GM23338 (cell line): ENCODE data around the gene MESP1. TPM values are rescaled to one million over a fixed set of nuclear protein-coding genes. Genes with fewer than 3 reads are reported as not detected.

ENCODE experiments used
- ATAC-seq: fragments of 200-7000 bp; cut with Tn5 transposase; 3 replicates; pipeline ENCODE4 v1.9.1; 2020
- DNase-seq: peaks from one replicate; pipeline ENCODE4 v3.0.0-alpha.2; 2015; ENCODE audit warnings: low spot score
- H2AFZ ChIP-seq: fragments of 200-600 bp; sonication (generic); 2 replicates; pipeline ENCODE4 v1.8.0; 2016; ENCODE audit warnings: antibody characterized with exemption, mild to moderate bottlenecking, moderate library complexity
- H3F3A ChIP-seq: fragments of 200-600 bp; sonication (generic); replicated peaks from 2 replicates; pipeline ENCODE4 v1.8.0; 2017; ENCODE audit warnings: antibody characterized with exemption, mixed run types, low read depth
- H3K27ac ChIP-seq: fragments of 200-600 bp; sonication (generic); 2 replicates; pipeline ENCODE4 v1.6.1; 2016; ENCODE audit warnings: low read depth
- H3K27me3 ChIP-seq: fragments of 200-600 bp; sonication (generic); 2 replicates; pipeline ENCODE4 v1.8.0; 2016; ENCODE audit warnings: mild to moderate bottlenecking, mixed run types, moderate library complexity; ENCODE audit not compliant: insufficient read depth
- H3K36me3 ChIP-seq: fragments of 200-600 bp; sonication (generic); 2 replicates; pipeline ENCODE4 v1.8.0; 2016; ENCODE audit warnings: mild to moderate bottlenecking; ENCODE audit not compliant: insufficient read depth
- H3K4me1 ChIP-seq: fragments of 200-600 bp; sonication (generic); 2 replicates; pipeline ENCODE4 v1.8.0; 2016; ENCODE audit warnings: mild to moderate bottlenecking, moderate library complexity; ENCODE audit not compliant: insufficient read depth
- H3K4me2 ChIP-seq: fragments of 200-600 bp; sonication (generic); 2 replicates; pipeline ENCODE4 v1.7.1; 2017; ENCODE audit warnings: mixed run types
- H3K4me3 ChIP-seq: fragments of 200-600 bp; sonication (generic); 2 replicates; pipeline ENCODE4 v1.6.1; 2016; ENCODE audit warnings: mixed run types
- H3K79me2 ChIP-seq: fragments of 200-600 bp; sonication (generic); replicated peaks from 2 replicates; pipeline ENCODE4 v1.8.0; 2017; ENCODE audit warnings: mild to moderate bottlenecking; ENCODE audit not compliant: insufficient read depth
- H3K9me2 ChIP-seq: fragments of 200-600 bp; sonication (generic); 2 replicates; pipeline ENCODE4 v1.8.0; 2017; ENCODE audit not compliant: insufficient read depth
- H4K20me1 ChIP-seq: fragments of 200-600 bp; sonication (generic); replicated peaks from 2 replicates; pipeline ENCODE4 v1.8.0; 2017; ENCODE audit warnings: mild to moderate bottlenecking; ENCODE audit not compliant: insufficient read depth
- H3K27ac Mint-ChIP-seq: 2 replicates; pipeline ENCODE4 v1.8.0; 2020; ENCODE audit warnings: inconsistent platforms, mild to moderate bottlenecking, moderate library complexity, mixed read lengths
- H3K27me3 Mint-ChIP-seq: 3 replicates; pipeline ENCODE4 v1.8.0; 2022; ENCODE audit warnings: low read depth, mild to moderate bottlenecking, moderate library complexity, mixed read lengths, inconsistent platforms; ENCODE audit not compliant: insufficient read depth, poor library complexity
- H3K36me3 Mint-ChIP-seq: 3 replicates; pipeline ENCODE4 v1.8.0; 2021; ENCODE audit warnings: low read depth, mild to moderate bottlenecking, inconsistent platforms, moderate library complexity, mixed read lengths
- H3K4me1 Mint-ChIP-seq: 3 replicates; pipeline ENCODE4 v1.8.0; 2020; ENCODE audit warnings: mild to moderate bottlenecking, inconsistent platforms, mixed read lengths
- H3K4me3 Mint-ChIP-seq: 3 replicates; pipeline ENCODE4 v1.8.0; 2021; ENCODE audit warnings: moderate library complexity, mild to moderate bottlenecking, inconsistent platforms, mixed read lengths
- H3K9me3 Mint-ChIP-seq: 3 replicates; pipeline ENCODE4 v1.8.0; 2020; ENCODE audit warnings: moderate library complexity, mild to moderate bottlenecking, inconsistent platforms, mixed read lengths
- CREB1 ChIP-seq: fragments of 250-450 bp; sonication (Bioruptor Pico); IDR thresholded peaks from 2 replicates; pipeline ENCODE4 v1.5.0; 2020; ENCODE audit warnings: low read depth, mild to moderate bottlenecking, moderate library complexity
- EZH2 ChIP-seq: fragments of 200-600 bp; sonication (generic); IDR thresholded peaks from one replicate; pipeline ENCODE4 v1.8.0; 2017; ENCODE audit warnings: antibody characterized with exemption, mild to moderate bottlenecking, low read depth; ENCODE audit not compliant: unreplicated experiment
- EZH2phosphoT487 ChIP-seq: fragments of 200-600 bp; sonication (generic); IDR thresholded peaks from one replicate; pipeline ENCODE4 v1.8.1; 2018; ENCODE audit warnings: antibody characterized with exemption; ENCODE audit not compliant: unreplicated experiment
- JUNB ChIP-seq: IDR thresholded peaks from one replicate; pipeline ENCODE4 v1.6.1; 2016; ENCODE audit warnings: antibody characterized with exemption; ENCODE audit not compliant: unreplicated experiment
- STAT1 ChIP-seq: IDR thresholded peaks from one replicate; pipeline ENCODE4 v1.6.1; 2016; ENCODE audit warnings: antibody characterized with exemption; ENCODE audit not compliant: unreplicated experiment
- ZNF114 ChIP-seq: fragments of 250-450 bp; sonication (Bioruptor Pico); IDR thresholded peaks from 2 replicates; pipeline ENCODE4 v1.5.0; 2020; ENCODE audit warnings: mild to moderate bottlenecking, moderate library complexity
- ZNF331 ChIP-seq: fragments of 250-450 bp; sonication (Bioruptor Pico); IDR thresholded peaks from 2 replicates; pipeline ENCODE4 v1.5.0; 2020; ENCODE audit warnings: low read depth, mild to moderate bottlenecking, moderate library complexity
- polyA plus RNA-seq: library from polyadenylated mRNA; unstranded; fragments of >200 nt; fragmentation: Nextera tagmentation; extraction: Ambion mirVana; gene quantifications from 2 replicates; pipeline ENCODE4 v1.2.1, GENCODE V29; 2016
- total RNA-seq: library from RNA; depleted of rRNA; stranded (reverse); fragments of >200 nt; shearing (Covaris generic); gene quantifications from 2 replicates; pipeline ENCODE4 v1.2.3, GENCODE V29; 2014
- TF ChIP-seq, protein P1 (sequence below), 2 experiments: fragments of 200-600 bp in 1 of 2; sonication (generic) in 1 of 2; conservative IDR thresholded peaks; 2 replicates each; pipeline versions ENCODE4 v1.5.1 to v1.6.1; 2016 to 2017; ENCODE audit warnings: antibody characterized with exemption in 2 of 2, low read depth in 2 of 2, mild to moderate bottlenecking in 2 of 2, moderate library complexity in 1 of 2
- TF ChIP-seq, protein P2 (sequence below): IDR thresholded peaks from one replicate; pipeline ENCODE4 v1.6.1; 2018; ENCODE audit warnings: antibody characterized with exemption; ENCODE audit not compliant: unreplicated experiment
- TF ChIP-seq, protein P3 (sequence below): fragments of 250-450 bp; sonication (Bioruptor Pico); IDR thresholded peaks from 2 replicates; pipeline ENCODE4 v1.5.0; 2020; ENCODE audit warnings: mild to moderate bottlenecking, moderate library complexity
- TF ChIP-seq, protein P4 (sequence below): IDR thresholded peaks from 2 replicates; pipeline ENCODE4 v1.6.1; 2016; ENCODE audit warnings: antibody characterized with exemption

Gene MESP1
- total and polyA plus RNA-seq, 2 experiments from 2014 or later, result 0.21 to 0.91 TPM

DNA sequence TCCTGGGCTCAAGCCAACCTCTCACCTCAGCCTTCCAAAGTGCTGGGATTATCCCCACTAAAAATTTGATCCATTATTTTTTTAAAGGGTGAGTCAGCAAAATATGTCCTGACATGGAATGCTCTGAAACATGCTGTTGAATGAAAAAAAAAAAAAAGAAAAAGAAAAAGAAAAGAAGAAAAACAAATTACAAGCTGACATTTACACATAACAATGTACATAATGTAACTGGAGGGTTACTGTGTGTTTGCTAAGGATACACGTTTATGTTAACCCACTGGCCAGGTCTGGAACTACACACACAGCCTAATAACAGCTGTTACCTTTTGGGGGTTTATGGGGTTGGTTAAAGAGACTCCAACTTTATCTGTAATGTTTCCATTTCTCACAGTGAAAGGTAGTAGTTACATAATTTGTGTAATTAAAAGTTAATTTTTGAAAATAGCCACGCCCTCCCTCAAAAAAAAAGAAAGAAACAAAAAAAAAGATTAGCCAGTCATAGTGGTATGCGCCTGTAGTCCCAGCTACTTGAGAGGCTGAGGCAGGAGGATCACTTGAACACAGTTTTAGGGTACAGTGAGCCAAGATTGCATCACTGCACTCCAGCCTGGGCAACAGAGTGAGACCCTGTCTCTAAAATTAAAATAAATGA, 22.0 kb upstream of the MESP1 start (continued):
- TF ChIP-seq, protein P1, sequence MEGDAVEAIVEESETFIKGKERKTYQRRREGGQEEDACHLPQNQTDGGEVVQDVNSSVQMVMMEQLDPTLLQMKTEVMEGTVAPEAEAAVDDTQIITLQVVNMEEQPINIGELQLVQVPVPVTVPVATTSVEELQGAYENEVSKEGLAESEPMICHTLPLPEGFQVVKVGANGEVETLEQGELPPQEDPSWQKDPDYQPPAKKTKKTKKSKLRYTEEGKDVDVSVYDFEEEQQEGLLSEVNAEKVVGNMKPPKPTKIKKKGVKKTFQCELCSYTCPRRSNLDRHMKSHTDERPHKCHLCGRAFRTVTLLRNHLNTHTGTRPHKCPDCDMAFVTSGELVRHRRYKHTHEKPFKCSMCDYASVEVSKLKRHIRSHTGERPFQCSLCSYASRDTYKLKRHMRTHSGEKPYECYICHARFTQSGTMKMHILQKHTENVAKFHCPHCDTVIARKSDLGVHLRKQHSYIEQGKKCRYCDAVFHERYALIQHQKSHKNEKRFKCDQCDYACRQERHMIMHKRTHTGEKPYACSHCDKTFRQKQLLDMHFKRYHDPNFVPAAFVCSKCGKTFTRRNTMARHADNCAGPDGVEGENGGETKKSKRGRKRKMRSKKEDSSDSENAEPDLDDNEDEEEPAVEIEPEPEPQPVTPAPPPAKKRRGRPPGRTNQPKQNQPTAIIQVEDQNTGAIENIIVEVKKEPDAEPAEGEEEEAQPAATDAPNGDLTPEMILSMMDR (conservative IDR thresholded peaks at IDR 0.05; ENCODE audit: low read depth in 2 of 2), result peak in 1 of 2 experiments; percentile 35; a peak in 1 of 4 replicates
- no peak for TF ChIP-seq EZH2phosphoT487

DNA sequence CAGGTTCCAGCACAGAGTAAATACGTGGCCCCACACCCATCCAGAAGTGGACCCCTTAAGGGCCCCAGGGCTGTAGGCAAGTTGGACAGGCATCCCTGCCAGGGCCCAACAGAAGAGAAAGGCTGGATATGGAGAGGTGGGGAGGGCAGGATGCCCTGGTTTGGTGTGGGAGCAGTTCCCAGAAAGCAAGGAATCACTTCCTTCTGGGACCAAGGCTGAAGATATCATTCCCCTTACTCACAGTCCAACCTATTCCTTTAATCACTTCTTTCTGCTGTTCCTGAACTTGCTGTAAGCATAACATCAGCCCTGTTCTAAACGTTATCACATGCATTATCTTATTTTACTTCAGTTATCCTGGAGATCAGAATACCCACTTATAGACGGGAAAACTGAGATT, 19.0 kb upstream of the MESP1 start:
- H3K4me1 Mint-ChIP-seq, result no peaks in the 10 kb centered on the region; the same call in 2 of the 3 replicates
- H3K79me2 ChIP-seq, result no peaks in the 10 kb centered on the region
- H3K36me3 Mint-ChIP-seq, result no peaks in the 10 kb centered on the region
- no peaks in the 10 kb centered on the region for H4K20me1 ChIP-seq
- H3K27ac Mint-ChIP-seq, result no peak overlapping the region
- DNase-seq, result no peak
- H3K4me2 ChIP-seq, result no peak overlapping the region
- no peaks in the 10 kb centered on the region for H3K9me3 Mint-ChIP-seq
- H3K36me3 ChIP-seq, result no peaks in the 10 kb centered on the region
- H3K27ac ChIP-seq, result no peak overlapping the region
- H3K9me2 ChIP-seq, result no peaks in the 10 kb centered on the region
- H3K27me3 ChIP-seq, result peaks cover 6% of the 10 kb centered on the region; the same call in 1 of the 2 replicates
- no peak overlapping the region for H2AFZ ChIP-seq
- H3K4me1 ChIP-seq, result no peaks in the 10 kb centered on the region
- ATAC-seq, result no peak
- H3F3A ChIP-seq, result no peaks in the 10 kb centered on the region
- no peak overlapping the region for H3K4me3 ChIP-seq
- H3K27me3 Mint-ChIP-seq, result peaks cover 2% of the 10 kb centered on the region
- H3K4me3 Mint-ChIP-seq, result no peak overlapping the region
- TF ChIP-seq EZH2 (no peak), ZNF114 (no peak), EZH2phosphoT487 (no peak), STAT1 (no peak), JUNB (no peak), ZNF331 (CRISPR knock-in tag) (no peak), CREB1 (CRISPR knock-in tag) (no peak)
- TF ChIP-seq, protein P2, sequence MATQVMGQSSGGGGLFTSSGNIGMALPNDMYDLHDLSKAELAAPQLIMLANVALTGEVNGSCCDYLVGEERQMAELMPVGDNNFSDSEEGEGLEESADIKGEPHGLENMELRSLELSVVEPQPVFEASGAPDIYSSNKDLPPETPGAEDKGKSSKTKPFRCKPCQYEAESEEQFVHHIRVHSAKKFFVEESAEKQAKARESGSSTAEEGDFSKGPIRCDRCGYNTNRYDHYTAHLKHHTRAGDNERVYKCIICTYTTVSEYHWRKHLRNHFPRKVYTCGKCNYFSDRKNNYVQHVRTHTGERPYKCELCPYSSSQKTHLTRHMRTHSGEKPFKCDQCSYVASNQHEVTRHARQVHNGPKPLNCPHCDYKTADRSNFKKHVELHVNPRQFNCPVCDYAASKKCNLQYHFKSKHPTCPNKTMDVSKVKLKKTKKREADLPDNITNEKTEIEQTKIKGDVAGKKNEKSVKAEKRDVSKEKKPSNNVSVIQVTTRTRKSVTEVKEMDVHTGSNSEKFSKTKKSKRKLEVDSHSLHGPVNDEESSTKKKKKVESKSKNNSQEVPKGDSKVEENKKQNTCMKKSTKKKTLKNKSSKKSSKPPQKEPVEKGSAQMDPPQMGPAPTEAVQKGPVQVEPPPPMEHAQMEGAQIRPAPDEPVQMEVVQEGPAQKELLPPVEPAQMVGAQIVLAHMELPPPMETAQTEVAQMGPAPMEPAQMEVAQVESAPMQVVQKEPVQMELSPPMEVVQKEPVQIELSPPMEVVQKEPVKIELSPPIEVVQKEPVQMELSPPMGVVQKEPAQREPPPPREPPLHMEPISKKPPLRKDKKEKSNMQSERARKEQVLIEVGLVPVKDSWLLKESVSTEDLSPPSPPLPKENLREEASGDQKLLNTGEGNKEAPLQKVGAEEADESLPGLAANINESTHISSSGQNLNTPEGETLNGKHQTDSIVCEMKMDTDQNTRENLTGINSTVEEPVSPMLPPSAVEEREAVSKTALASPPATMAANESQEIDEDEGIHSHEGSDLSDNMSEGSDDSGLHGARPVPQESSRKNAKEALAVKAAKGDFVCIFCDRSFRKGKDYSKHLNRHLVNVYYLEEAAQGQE, result no peak
- TF ChIP-seq, protein P3, sequence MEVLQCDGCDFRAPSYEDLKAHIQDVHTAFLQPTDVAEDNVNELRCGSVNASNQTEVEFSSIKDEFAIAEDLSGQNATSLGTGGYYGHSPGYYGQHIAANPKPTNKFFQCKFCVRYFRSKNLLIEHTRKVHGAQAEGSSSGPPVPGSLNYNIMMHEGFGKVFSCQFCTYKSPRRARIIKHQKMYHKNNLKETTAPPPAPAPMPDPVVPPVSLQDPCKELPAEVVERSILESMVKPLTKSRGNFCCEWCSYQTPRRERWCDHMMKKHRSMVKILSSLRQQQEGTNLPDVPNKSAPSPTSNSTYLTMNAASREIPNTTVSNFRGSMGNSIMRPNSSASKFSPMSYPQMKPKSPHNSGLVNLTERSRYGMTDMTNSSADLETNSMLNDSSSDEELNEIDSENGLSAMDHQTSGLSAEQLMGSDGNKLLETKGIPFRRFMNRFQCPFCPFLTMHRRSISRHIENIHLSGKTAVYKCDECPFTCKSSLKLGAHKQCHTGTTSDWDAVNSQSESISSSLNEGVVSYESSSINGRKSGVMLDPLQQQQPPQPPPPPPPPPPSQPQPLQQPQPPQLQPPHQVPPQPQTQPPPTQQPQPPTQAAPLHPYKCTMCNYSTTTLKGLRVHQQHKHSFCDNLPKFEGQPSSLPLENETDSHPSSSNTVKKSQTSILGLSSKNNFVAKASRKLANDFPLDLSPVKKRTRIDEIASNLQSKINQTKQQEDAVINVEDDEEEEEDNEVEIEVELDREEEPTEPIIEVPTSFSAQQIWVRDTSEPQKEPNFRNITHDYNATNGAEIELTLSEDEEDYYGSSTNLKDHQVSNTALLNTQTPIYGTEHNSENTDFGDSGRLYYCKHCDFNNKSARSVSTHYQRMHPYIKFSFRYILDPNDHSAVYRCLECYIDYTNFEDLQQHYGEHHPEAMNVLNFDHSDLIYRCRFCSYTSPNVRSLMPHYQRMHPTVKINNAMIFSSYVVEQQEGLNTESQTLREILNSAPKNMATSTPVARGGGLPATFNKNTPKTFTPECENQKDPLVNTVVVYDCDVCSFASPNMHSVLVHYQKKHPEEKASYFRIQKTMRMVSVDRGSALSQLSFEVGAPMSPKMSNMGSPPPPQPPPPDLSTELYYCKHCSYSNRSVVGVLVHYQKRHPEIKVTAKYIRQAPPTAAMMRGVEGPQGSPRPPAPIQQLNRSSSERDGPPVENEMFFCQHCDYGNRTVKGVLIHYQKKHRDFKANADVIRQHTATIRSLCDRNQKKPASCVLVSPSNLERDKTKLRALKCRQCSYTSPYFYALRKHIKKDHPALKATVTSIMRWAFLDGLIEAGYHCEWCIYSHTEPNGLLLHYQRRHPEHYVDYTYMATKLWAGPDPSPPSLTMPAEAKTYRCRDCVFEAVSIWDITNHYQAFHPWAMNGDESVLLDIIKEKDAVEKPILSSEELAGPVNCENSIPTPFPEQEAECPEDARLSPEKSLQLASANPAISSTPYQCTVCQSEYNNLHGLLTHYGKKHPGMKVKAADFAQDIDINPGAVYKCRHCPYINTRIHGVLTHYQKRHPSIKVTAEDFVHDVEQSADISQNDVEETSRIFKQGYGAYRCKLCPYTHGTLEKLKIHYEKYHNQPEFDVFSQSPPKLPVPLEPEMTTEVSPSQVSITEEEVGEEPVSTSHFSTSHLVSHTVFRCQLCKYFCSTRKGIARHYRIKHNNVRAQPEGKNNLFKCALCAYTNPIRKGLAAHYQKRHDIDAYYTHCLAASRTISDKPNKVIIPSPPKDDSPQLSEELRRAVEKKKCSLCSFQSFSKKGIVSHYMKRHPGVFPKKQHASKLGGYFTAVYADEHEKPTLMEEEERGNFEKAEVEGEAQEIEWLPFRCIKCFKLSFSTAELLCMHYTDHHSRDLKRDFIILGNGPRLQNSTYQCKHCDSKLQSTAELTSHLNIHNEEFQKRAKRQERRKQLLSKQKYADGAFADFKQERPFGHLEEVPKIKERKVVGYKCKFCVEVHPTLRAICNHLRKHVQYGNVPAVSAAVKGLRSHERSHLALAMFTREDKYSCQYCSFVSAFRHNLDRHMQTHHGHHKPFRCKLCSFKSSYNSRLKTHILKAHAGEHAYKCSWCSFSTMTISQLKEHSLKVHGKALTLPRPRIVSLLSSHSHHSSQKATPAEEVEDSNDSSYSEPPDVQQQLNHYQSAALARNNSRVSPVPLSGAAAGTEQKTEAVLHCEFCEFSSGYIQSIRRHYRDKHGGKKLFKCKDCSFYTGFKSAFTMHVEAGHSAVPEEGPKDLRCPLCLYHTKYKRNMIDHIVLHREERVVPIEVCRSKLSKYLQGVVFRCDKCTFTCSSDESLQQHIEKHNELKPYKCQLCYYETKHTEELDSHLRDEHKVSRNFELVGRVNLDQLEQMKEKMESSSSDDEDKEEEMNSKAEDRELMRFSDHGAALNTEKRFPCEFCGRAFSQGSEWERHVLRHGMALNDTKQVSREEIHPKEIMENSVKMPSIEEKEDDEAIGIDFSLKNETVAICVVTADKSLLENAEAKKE, result no peak
- TF ChIP-seq, protein P4, sequence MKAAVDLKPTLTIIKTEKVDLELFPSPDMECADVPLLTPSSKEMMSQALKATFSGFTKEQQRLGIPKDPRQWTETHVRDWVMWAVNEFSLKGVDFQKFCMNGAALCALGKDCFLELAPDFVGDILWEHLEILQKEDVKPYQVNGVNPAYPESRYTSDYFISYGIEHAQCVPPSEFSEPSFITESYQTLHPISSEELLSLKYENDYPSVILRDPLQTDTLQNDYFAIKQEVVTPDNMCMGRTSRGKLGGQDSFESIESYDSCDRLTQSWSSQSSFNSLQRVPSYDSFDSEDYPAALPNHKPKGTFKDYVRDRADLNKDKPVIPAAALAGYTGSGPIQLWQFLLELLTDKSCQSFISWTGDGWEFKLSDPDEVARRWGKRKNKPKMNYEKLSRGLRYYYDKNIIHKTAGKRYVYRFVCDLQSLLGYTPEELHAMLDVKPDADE, result no peak
